SU-DHL-6 (cell line): ENCODE data around the gene HIPK2.

Experiments
- H2AFZ ChIP-seq: fragments of 200-600 bp; sonication (generic); 2 replicates; pipeline ENCODE4 v1.6.1; 2014; ENCODE audit warnings: low read depth, mild to moderate bottlenecking, moderate library complexity, mixed read lengths, antibody characterized with exemption, low read length; ENCODE audit not compliant: severe bottlenecking
- H3F3A ChIP-seq: fragments of 200-600 bp; shearing (Covaris generic); 2 replicates; pipeline ENCODE4 v1.6.0; 2016; ENCODE audit warnings: antibody characterized with exemption, mild to moderate bottlenecking; ENCODE audit not compliant: insufficient read depth
- H3K27ac ChIP-seq: fragments of 200-600 bp; sonication (generic); 2 replicates; pipeline ENCODE4 v1.5.1; 2016; ENCODE audit warnings: low read depth, mild to moderate bottlenecking, low read length, moderate library complexity, mixed read lengths
- H3K27me3 ChIP-seq: fragments of 200-600 bp; sonication (generic), shearing (Covaris generic); 2 replicates; pipeline ENCODE4 v1.6.0; 2014; ENCODE audit warnings: mild to moderate bottlenecking, low read length
- H3K36me3 ChIP-seq: fragments of 200-600 bp; sonication (generic); 2 replicates; pipeline ENCODE4 v1.6.1; 2014; ENCODE audit warnings: mild to moderate bottlenecking, low read length, mixed read lengths
- H3K4me2 ChIP-seq: fragments of 300-600, 200-600 bp; shearing (Covaris generic), sonication (generic); 2 replicates; pipeline ENCODE4 v1.6.0; 2014; ENCODE audit warnings: low read length, low read depth, mild to moderate bottlenecking; ENCODE audit not compliant: poor library complexity, severe bottlenecking
- H3K4me3 ChIP-seq: fragments of 200-600 bp; sonication (generic); 2 replicates; pipeline ENCODE4 v1.5.1; 2014; ENCODE audit warnings: antibody characterized with exemption, low read length, mild to moderate bottlenecking, mixed read lengths; ENCODE audit not compliant: insufficient read depth, poor library complexity, severe bottlenecking
- H3K79me2 ChIP-seq: fragments of 200-600 bp; sonication (generic); 2 replicates; pipeline ENCODE4 v1.6.1; 2014; ENCODE audit warnings: mild to moderate bottlenecking, low read length, moderate library complexity; ENCODE audit not compliant: insufficient read depth
- H3K9ac ChIP-seq: fragments of 200-600 bp; sonication (generic); 2 replicates; pipeline ENCODE4 v1.7.0; 2014; ENCODE audit warnings: mild to moderate bottlenecking, low read length
- H3K9me2 ChIP-seq: fragments of 200-600 bp; sonication (generic); replicated peaks from 2 replicates; pipeline ENCODE4 v1.6.1; 2014; ENCODE audit warnings: low read length; ENCODE audit not compliant: insufficient read depth
- H3K9me3 ChIP-seq: fragments of 200-600 bp; sonication (generic); 2 replicates; pipeline ENCODE4 v1.6.1; 2014; ENCODE audit warnings: low read length, mixed read lengths; ENCODE audit not compliant: insufficient read depth
- H4K20me1 ChIP-seq: fragments of 200-600 bp; sonication (generic); 2 replicates; pipeline ENCODE4 v1.6.1; 2014; ENCODE audit warnings: low read depth, mild to moderate bottlenecking, antibody characterized with exemption, low read length, moderate library complexity, mixed read lengths
- EZH2phosphoT487 ChIP-seq: fragments of 200-600 bp; sonication (generic), shearing (Covaris generic); conservative IDR thresholded peaks from 2 replicates; pipeline ENCODE4 v1.6.1; 2018; ENCODE audit warnings: mild to moderate bottlenecking, antibody characterized with exemption, low read length, moderate library complexity, mixed read lengths
- TF ChIP-seq, protein P1 (sequence below): fragments of 200-600 bp; sonication (generic); IDR thresholded peaks from one replicate; pipeline ENCODE4 v1.5.1; 2017; ENCODE audit warnings: antibody characterized with exemption, mild to moderate bottlenecking, low read length, moderate library complexity; ENCODE audit not compliant: insufficient read depth, poor library complexity, severe bottlenecking

HIPK2 gene

DNA sequence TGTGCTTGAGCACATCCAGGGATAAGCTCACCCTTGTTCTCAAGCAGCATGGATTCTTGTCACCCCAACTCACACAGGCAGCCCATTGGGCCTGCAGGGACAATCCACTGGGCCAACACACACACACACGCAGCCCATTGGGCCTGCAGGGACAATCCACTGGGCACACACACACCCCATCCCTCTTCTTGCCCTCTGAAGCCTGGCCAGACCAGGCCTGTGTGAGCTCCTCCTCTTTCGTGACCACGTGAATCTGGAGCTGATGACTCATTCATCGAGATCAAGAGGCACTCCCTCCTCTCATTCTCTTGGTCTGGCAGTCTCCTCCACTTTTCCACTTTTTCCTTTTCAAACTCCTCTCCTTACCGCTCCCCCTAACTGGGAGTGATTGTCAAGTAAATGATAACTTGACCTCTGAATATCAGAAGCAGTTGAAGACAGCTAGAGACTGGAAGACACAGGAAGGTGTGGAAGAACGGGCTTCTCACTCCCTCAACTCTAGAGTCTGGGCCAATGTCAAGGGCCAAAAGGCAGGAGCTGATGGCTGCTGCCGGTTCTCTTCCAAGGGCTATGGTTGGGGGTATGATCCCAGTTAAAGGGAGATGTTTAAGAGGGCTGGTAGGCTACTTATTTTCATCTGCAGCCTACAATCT lies 89.7 kb downstream of the HIPK2 start:
- no peaks in the 10 kb centered on the region for H3K36me3 ChIP-seq
- H3K79me2 ChIP-seq, result no peaks in the 10 kb centered on the region
- H3K9me2 ChIP-seq, result no peaks in the 10 kb centered on the region
- no peaks in the 10 kb centered on the region; the same call in 1 of the 2 replicates for H3K9me3 ChIP-seq
- H4K20me1 ChIP-seq, result no peaks in the 10 kb centered on the region
- no peaks in the 10 kb centered on the region for H3K27me3 ChIP-seq
- no peak for TF ChIP-seq EZH2phosphoT487
- TF ChIP-seq, protein P1, sequence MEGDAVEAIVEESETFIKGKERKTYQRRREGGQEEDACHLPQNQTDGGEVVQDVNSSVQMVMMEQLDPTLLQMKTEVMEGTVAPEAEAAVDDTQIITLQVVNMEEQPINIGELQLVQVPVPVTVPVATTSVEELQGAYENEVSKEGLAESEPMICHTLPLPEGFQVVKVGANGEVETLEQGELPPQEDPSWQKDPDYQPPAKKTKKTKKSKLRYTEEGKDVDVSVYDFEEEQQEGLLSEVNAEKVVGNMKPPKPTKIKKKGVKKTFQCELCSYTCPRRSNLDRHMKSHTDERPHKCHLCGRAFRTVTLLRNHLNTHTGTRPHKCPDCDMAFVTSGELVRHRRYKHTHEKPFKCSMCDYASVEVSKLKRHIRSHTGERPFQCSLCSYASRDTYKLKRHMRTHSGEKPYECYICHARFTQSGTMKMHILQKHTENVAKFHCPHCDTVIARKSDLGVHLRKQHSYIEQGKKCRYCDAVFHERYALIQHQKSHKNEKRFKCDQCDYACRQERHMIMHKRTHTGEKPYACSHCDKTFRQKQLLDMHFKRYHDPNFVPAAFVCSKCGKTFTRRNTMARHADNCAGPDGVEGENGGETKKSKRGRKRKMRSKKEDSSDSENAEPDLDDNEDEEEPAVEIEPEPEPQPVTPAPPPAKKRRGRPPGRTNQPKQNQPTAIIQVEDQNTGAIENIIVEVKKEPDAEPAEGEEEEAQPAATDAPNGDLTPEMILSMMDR, result no peak
- no peak overlapping the region for H3K9ac ChIP-seq
- no peak overlapping the region for H3K4me2 ChIP-seq
- H3K27ac ChIP-seq, result no peak overlapping the region
- no peaks in the 10 kb centered on the region for H3F3A ChIP-seq
- no peak overlapping the region for H2AFZ ChIP-seq
- H3K4me3 ChIP-seq, result no peak overlapping the region

DNA sequence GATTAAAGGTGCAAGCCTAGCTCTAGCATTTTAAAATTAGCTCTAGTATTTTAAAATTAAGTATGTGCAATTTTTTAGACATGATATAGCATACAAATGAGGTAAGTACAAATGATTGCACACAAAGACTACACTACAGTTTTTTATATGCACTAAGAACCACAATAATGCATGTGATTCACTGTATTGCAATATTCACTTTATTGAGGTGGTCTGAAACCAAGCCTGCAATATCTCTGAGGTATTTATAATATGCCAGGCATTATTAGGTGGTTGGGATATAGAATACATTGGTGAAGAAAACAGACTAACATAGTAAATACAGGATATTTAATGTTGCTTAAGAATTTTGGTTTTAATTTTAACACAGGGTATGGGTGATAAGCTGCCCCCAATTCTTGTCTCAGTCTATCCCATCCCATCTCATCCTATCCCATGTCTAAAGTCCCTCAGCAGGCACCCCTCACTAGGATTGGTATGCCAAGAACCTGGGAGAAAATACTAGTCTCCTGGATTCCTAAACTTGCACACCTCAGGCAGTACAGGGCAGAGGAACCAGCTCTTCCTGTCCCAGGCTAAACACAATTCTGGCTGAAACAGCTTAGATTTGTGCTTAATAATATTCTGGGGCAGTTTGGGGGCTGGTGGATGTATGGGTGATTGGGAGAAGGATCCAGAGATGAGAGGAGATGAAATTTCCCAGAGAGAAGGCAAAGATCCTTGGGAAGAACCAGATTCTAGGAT lies 90.4 kb downstream of the HIPK2 start:
- Histone ChIP-seq H3K27me3 (no peaks in the 10 kb centered on the region), H4K20me1 (no peaks in the 10 kb centered on the region), H3K9me2 (no peaks in the 10 kb centered on the region), H3K4me3 (no peak overlapping the region), H3K9me3 (no peaks in the 10 kb centered on the region; the same call in 1 of the 2 replicates), H3K4me2 (no peak overlapping the region), H2AFZ (no peak overlapping the region), H3K79me2 (no peaks in the 10 kb centered on the region), H3K9ac (no peak overlapping the region), H3K36me3 (no peaks in the 10 kb centered on the region), H3K27ac (no peak overlapping the region), H3F3A (no peaks in the 10 kb centered on the region)
- TF ChIP-seq, protein P1, result no peak
- TF ChIP-seq EZH2phosphoT487, result no peak

DNA sequence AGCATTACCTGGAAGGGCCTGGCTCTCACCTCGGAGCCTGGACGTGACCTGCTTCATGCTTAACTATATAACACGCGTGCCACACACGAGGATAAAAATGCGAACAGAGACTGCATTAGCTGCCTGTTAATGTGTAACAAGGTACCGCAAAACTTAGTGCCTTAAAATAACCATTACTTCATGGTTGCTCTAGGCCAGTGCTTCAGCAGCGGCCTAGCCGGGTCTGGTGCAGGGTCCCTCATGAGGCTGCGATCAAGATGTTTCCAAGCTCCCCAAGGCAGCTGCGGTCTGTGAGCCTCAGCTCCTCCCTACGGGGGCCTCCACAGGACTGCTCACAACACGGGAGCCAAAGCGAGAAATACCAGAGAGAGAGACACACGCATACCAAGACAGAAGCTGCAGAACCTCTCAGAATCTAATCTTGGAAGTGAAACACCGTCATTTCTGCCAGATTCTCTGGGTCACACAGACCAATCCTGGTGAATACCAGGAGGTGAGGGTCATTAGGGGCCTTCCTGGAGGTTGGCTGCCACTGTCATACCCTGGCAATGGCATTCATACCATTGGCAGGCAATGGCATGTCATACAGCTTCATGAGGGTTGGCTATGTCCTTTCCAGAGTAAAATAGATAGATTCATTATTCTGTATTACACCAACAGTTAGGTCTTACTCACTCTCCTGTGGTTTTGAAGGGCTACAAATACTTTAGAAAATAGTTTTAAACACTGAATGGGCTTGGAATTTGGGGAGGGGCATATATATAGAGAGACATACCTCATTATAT lies 94.5 kb downstream of the HIPK2 start:
- no peaks in the 10 kb centered on the region for H4K20me1 ChIP-seq
- H3F3A ChIP-seq, result no peaks in the 10 kb centered on the region
- no peaks in the 10 kb centered on the region for H3K27me3 ChIP-seq
- H3K9me2 ChIP-seq, result no peaks in the 10 kb centered on the region
- H3K4me2 ChIP-seq, result no peak overlapping the region
- no peaks in the 10 kb centered on the region for H3K79me2 ChIP-seq
- no peaks in the 10 kb centered on the region for H3K36me3 ChIP-seq
- H3K9ac ChIP-seq, result no peak overlapping the region
- H3K27ac ChIP-seq, result no peak overlapping the region
- H2AFZ ChIP-seq, result no peak overlapping the region
- TF ChIP-seq, protein P1, result no peak
- no peak for TF ChIP-seq EZH2phosphoT487
- H3K9me3 ChIP-seq, result no peaks in the 10 kb centered on the region; the same call in 1 of the 2 replicates
- H3K4me3 ChIP-seq, result no peak overlapping the region
